Natural killer cell treated with Interleukin-12 subunit alpha and Interleukin-12 subunit beta and Interleukin-15 and Interleukin-18, amount 100 ng/mL, for 72 hours (primary cell): ENCODE data around the gene PDE11A. TPM values are rescaled to one million over a fixed set of nuclear protein-coding genes. Genes with fewer than 3 reads are reported as not detected.

Experiments used
- ATAC-seq, 2 donors: fragments of 150-1000 bp; cut with Tn5 transposase in 1 of 2; sonication (Bioruptor Pico), chemical (Tn5 transposase) in 1 of 2; 2 replicates each; pipeline ENCODE4 v1.10.0; 2021
- DNase-seq: peaks from one replicate; pipeline ENCODE4 v3.0.0; 2022; ENCODE audit warnings: low spot score
- H3K27ac Mint-ChIP-seq, 2 donors: 1 replicate in 1 of 2; 2 replicates in 1 of 2; pipeline ENCODE4 v1.8.0; 2022; ENCODE audit warnings: mixed read lengths in 2 of 2, mild to moderate bottlenecking in 1 of 2, moderate library complexity in 1 of 2
- H3K27me3 Mint-ChIP-seq, 2 donors: 1 replicate in 1 of 2; 2 replicates in 1 of 2; pipeline ENCODE4 v1.8.0; 2022; ENCODE audit warnings: mixed read lengths in 2 of 2
- H3K36me3 Mint-ChIP-seq: one replicate; pipeline ENCODE4 v1.8.0; 2022; ENCODE audit warnings: mixed read lengths
- H3K4me1 Mint-ChIP-seq, 2 donors: 1 replicate in 1 of 2; 2 replicates in 1 of 2; pipeline ENCODE4 v1.8.0; 2022; ENCODE audit warnings: low read depth in 2 of 2, mixed read lengths in 2 of 2, mild to moderate bottlenecking in 1 of 2
- H3K4me3 Mint-ChIP-seq: one replicate; pipeline ENCODE4 v1.8.0; 2022; ENCODE audit warnings: mixed read lengths
- H3K9me3 Mint-ChIP-seq: 2 replicates; pipeline ENCODE4 v1.8.0; 2022; ENCODE audit warnings: mixed read lengths
- total RNA-seq, 2 donors: library from RNA; stranded (reverse); gene quantifications; one replicate each; pipeline ENCODE4 v1.2.3, GENCODE V29; 2022

Gene PDE11A
- total RNA-seq, 2 donors from 2014 or later, result not detected

GRCh38 chr2:177670791-177671535, 401.6 kb downstream of the PDE11A start:
- peak overlapping the region in 1 of 2 donors; percentile 1 for H3K27ac Mint-ChIP-seq
- peak; percentile 59 for ATAC-seq

GRCh38 chr2:177669625-177670330, 402.8 kb downstream of the PDE11A start:
- H3K9me3 Mint-ChIP-seq, result no peaks in the 10 kb centered on the region
- H3K4me3 Mint-ChIP-seq, result no peak overlapping the region
- ATAC-seq, result no peak
- H3K4me1 Mint-ChIP-seq, result peaks cover 0 to 2% of the 10 kb centered on the region in 2 donors
- peaks cover 8 to 29% of the 10 kb centered on the region in 2 donors for H3K27me3 Mint-ChIP-seq
- H3K36me3 Mint-ChIP-seq, result no peaks in the 10 kb centered on the region
- no peak for DNase-seq
- H3K27ac Mint-ChIP-seq, result no peak overlapping the region

More at GRCh38 chr2:177670791-177671535, 401.6 kb downstream of the PDE11A start:
- Mint-ChIP-seq H3K4me1 (peaks cover 0 to 2% of the 10 kb centered on the region in 2 donors), H3K4me3 (peak overlapping the region; percentile 16), H3K36me3 (no peaks in the 10 kb centered on the region), H3K27me3 (peaks cover 6 to 29% of the 10 kb centered on the region in 2 donors), H3K9me3 (no peaks in the 10 kb centered on the region)
- no peak for DNase-seq

- Mint-ChIP-seq H3K9me3 (no peaks in the 10 kb centered on the region), H3K27me3 (peaks cover 6 to 29% of the 10 kb centered on the region in 2 donors), H3K36me3 (no peaks in the 10 kb centered on the region), H3K27ac (no peak overlapping the region), H3K4me3 (no peak overlapping the region), H3K4me1 (peaks cover 0 to 2% of the 10 kb centered on the region in 2 donors)
- ATAC-seq (no peak), DNase-seq (no peak)
Measured at GRCh38 chr2:177669201-177669600, 403.4 kb downstream of the PDE11A start.

- no peak overlapping the region for H3K27ac Mint-ChIP-seq
- no peaks in the 10 kb centered on the region for H3K9me3 Mint-ChIP-seq
- DNase-seq (no peak), ATAC-seq (no peak)
- H3K4me3 Mint-ChIP-seq, result no peak overlapping the region
- peaks cover 0 to 2% of the 10 kb centered on the region in 2 donors for H3K4me1 Mint-ChIP-seq
- no peaks in the 10 kb centered on the region for H3K36me3 Mint-ChIP-seq
- peaks cover 6 to 28% of the 10 kb centered on the region in 2 donors for H3K27me3 Mint-ChIP-seq
Measured at GRCh38 chr2:177668617-177669016, 404.0 kb downstream of the PDE11A start.

- H3K36me3 Mint-ChIP-seq, result no peaks in the 10 kb centered on the region
- H3K9me3 Mint-ChIP-seq, result no peaks in the 10 kb centered on the region
- no peak overlapping the region for H3K27ac Mint-ChIP-seq
Measured at GRCh38 chr2:177667626-177668025, 405.0 kb downstream of the PDE11A start.

GRCh38 chr2:177666408-177666807, 406.2 kb downstream of the PDE11A start:
- no peak overlapping the region for H3K4me3 Mint-ChIP-seq
- no peak for ATAC-seq
- no peaks in the 10 kb centered on the region for H3K36me3 Mint-ChIP-seq

More at GRCh38 chr2:177667626-177668025, 405.0 kb downstream of the PDE11A start:
- Mint-ChIP-seq H3K4me3 (no peak overlapping the region), H3K27me3 (peaks cover 2 to 22% of the 10 kb centered on the region in 2 donors), H3K4me1 (peaks cover 0 to 2% of the 10 kb centered on the region in 2 donors)
- ATAC-seq, result no peak
- DNase-seq, result no peak

GRCh38 chr2:177665948-177666347, 406.6 kb downstream of the PDE11A start:
- Mint-ChIP-seq H3K4me3 (no peak overlapping the region), H3K27me3 (peaks cover 6 to 19% of the 10 kb centered on the region in 2 donors), H3K27ac (no peak overlapping the region), H3K9me3 (no peaks in the 10 kb centered on the region), H3K4me1 (peaks cover 0 to 2% of the 10 kb centered on the region in 2 donors), H3K36me3 (no peaks in the 10 kb centered on the region)
- ATAC-seq, result no peak
- no peak for DNase-seq

More at GRCh38 chr2:177666408-177666807, 406.2 kb downstream of the PDE11A start:
- no peak for DNase-seq
- H3K4me1 Mint-ChIP-seq, result peaks cover 0 to 2% of the 10 kb centered on the region in 2 donors
- H3K27ac Mint-ChIP-seq, result no peak overlapping the region
- H3K27me3 Mint-ChIP-seq, result peaks cover 2 to 17% of the 10 kb centered on the region in 2 donors
- no peaks in the 10 kb centered on the region for H3K9me3 Mint-ChIP-seq

GRCh38 chr2:177665328-177665727, 407.2 kb downstream of the PDE11A start:
- no peak for ATAC-seq
- Mint-ChIP-seq H3K4me3 (no peak overlapping the region), H3K27me3 (peaks cover 6 to 21% of the 10 kb centered on the region in 2 donors), H3K27ac (no peak overlapping the region), H3K9me3 (no peaks in the 10 kb centered on the region), H3K36me3 (no peaks in the 10 kb centered on the region), H3K4me1 (no peaks in the 10 kb centered on the region)
- DNase-seq, result no peak

- H3K4me3 Mint-ChIP-seq, result no peak overlapping the region
- no peaks in the 10 kb centered on the region for H3K4me1 Mint-ChIP-seq
- H3K27ac Mint-ChIP-seq, result no peak overlapping the region
- DNase-seq (no peak), ATAC-seq (no peak)
- H3K27me3 Mint-ChIP-seq, result peaks cover 15 to 31% of the 10 kb centered on the region in 2 donors
- H3K9me3 Mint-ChIP-seq, result no peaks in the 10 kb centered on the region
- H3K36me3 Mint-ChIP-seq, result no peaks in the 10 kb centered on the region
Measured at GRCh38 chr2:177662895-177663294, 409.7 kb downstream of the PDE11A start.

GRCh38 chr2:177660742-177661141, 411.8 kb downstream of the PDE11A start:
- no peak for DNase-seq
- Mint-ChIP-seq H3K27me3 (peaks cover 25 to 43% of the 10 kb centered on the region in 2 donors), H3K36me3 (no peaks in the 10 kb centered on the region), H3K4me1 (no peaks in the 10 kb centered on the region), H3K9me3 (no peaks in the 10 kb centered on the region), H3K4me3 (no peak overlapping the region), H3K27ac (no peak overlapping the region)
- ATAC-seq, result peak in 1 of 2 donors; percentile 55

GRCh38 chr2:177658309-177658708, 414.3 kb downstream of the PDE11A start:
- peaks cover 25 to 50% of the 10 kb centered on the region in 2 donors for H3K27me3 Mint-ChIP-seq
- H3K4me1 Mint-ChIP-seq, result no peaks in the 10 kb centered on the region
- no peaks in the 10 kb centered on the region for H3K9me3 Mint-ChIP-seq
- no peak for DNase-seq
- no peak overlapping the region for H3K27ac Mint-ChIP-seq
- ATAC-seq, result no peak
- no peak overlapping the region for H3K4me3 Mint-ChIP-seq
- no peaks in the 10 kb centered on the region for H3K36me3 Mint-ChIP-seq

- H3K27ac Mint-ChIP-seq, result no peak overlapping the region
- H3K9me3 Mint-ChIP-seq, result no peaks in the 10 kb centered on the region
- H3K36me3 Mint-ChIP-seq, result no peaks in the 10 kb centered on the region
- ATAC-seq (peak in 1 of 2 donors; percentile 20), DNase-seq (no peak)
- H3K27me3 Mint-ChIP-seq, result peaks cover 33 to 41% of the 10 kb centered on the region in 2 donors
- no peaks in the 10 kb centered on the region for H3K4me1 Mint-ChIP-seq
- H3K4me3 Mint-ChIP-seq, result no peak overlapping the region
Measured at GRCh38 chr2:177651833-177652232, 420.7 kb downstream of the PDE11A start.

- peaks cover 32 to 34% of the 10 kb centered on the region in 2 donors for H3K27me3 Mint-ChIP-seq
- no peaks in the 10 kb centered on the region for H3K4me1 Mint-ChIP-seq
- H3K27ac Mint-ChIP-seq, result no peak overlapping the region
- H3K4me3 Mint-ChIP-seq, result no peak overlapping the region
- DNase-seq (no peak), ATAC-seq (no peak)
- no peaks in the 10 kb centered on the region for H3K9me3 Mint-ChIP-seq
- no peaks in the 10 kb centered on the region for H3K36me3 Mint-ChIP-seq
Measured at GRCh38 chr2:177649568-177650518, 422.7 kb downstream of the PDE11A start.
